Thyroid gland (tissue), 4 donors: ENCODE measurements around the gene GRIN2A.

Source experiments
- POLR2A ChIP-seq, 2 donors: fragments of 450-650 bp; IDR thresholded peaks; one replicate each; pipeline ENCODE4 v1.6.1; 2017; ENCODE audit warnings: antibody characterized with exemption in 2 of 2, mild to moderate bottlenecking in 2 of 2, moderate library complexity in 1 of 2
- TF ChIP-seq, protein P1 (sequence below), 6 experiments: fragments of 200-600 bp in 3 of 6; fragments of 450-650 bp in 3 of 6; sonication (generic) in 3 of 6; IDR thresholded peaks; one replicate each; pipeline ENCODE4 v1.5.1; 2016 to 2019; ENCODE audit warnings: antibody characterized with exemption in 6 of 6, mild to moderate bottlenecking in 2 of 6, inconsistent platforms in 1 of 6, moderate library complexity in 1 of 6

DNA sequence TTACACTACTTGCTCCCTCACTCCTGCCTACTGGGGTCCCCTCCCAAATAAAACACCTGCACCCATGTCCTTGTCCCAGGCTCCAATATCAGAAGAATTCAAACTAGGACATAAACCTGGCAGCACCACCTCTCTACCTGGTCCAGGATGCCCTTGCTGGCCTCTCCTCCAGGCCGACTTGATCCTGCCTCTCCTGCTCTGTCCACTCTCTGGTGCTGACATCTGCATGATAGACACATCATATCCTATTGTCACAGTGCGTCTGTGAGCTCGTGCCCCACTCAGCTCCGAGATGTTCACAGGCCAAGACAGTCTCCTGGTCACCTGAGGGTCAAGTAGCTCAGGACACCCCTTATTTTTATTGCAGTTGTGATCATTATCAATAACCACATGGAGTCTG lies 31.5 kb upstream of the GRIN2A start:
- TF ChIP-seq, protein P1, sequence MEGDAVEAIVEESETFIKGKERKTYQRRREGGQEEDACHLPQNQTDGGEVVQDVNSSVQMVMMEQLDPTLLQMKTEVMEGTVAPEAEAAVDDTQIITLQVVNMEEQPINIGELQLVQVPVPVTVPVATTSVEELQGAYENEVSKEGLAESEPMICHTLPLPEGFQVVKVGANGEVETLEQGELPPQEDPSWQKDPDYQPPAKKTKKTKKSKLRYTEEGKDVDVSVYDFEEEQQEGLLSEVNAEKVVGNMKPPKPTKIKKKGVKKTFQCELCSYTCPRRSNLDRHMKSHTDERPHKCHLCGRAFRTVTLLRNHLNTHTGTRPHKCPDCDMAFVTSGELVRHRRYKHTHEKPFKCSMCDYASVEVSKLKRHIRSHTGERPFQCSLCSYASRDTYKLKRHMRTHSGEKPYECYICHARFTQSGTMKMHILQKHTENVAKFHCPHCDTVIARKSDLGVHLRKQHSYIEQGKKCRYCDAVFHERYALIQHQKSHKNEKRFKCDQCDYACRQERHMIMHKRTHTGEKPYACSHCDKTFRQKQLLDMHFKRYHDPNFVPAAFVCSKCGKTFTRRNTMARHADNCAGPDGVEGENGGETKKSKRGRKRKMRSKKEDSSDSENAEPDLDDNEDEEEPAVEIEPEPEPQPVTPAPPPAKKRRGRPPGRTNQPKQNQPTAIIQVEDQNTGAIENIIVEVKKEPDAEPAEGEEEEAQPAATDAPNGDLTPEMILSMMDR (IDR thresholded peaks at IDR 0.05), result no peak
- TF ChIP-seq POLR2A (IDR thresholded peaks at IDR 0.05), result no peak
